Measurements from ENCODE around the gene LPCAT1. TPM values are rescaled to one million over a fixed set of nuclear protein-coding genes. Genes with fewer than 3 reads are reported as not detected.

The LPCAT1 gene
- total RNA-seq, 1 experiment from 2014 or later = 75.0 TPM

DNA sequence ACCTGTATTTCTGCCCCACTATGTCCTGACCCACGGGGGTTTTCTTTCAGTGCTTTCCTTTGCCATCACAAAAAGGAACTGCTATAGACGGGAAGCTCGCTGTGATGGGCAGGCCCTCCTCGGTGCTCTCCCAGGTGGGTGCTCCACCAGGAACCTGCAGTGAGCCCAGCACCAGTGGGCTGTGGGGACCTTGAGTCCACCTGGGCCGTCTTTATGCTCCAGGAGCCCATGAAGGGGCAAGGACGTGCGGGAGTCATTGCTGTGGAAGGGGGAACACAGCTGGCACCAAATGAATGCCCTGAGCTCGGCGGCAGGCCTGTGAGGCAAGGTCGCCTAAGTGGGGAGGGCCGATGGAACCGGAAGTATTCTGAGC is 41.8 kb downstream of the LPCAT1 start (continued):
- TF ChIP-seq YY1 (IDR thresholded peaks at IDR 0.05; ENCODE audit: extremely low read depth, insufficient replicate concordance, low read depth, low read length) (no peak), CEBPB (IDR thresholded peaks at IDR 0.05; ENCODE audit: low read depth) (no peak)

DNA sequence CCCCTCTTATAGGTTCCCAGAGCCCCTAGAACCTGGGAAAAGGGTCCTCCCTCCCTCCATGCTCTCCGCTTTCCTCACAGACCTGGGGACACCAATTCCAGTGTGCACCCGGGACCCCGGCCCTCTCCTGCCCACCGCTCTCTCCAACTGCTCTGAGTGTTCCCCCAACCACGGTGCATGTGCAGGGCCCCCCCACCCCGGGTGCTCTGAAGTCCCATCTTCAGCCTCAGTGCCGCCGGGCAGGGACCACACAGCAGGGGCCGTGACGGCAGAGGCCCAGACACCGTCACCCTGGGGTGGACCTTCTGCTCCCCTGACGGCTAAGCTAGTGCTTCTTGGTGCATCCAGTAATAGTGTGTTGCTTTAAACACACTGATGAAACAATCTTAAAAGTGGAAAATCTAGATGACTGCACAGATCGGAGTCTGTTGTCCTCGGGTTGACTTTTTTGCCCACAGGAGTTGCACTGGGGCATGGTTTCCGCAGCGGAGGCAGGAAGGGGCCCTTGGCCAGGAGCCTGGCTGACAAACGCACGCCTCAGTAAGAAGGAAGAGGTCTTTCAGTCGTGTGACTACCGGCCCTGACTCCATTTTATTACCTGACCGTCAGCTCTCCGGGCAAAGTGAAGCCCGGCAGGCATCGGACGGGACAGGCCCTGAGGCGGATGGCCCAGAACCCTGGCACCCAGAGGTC is 42.3 kb downstream of the LPCAT1 start:
- RAD21 ChIA-PET (ENCODE audit: low non-redundant PET in 1 of 2, low total read pairs in 2 of 2, uncharacterized antibody in 2 of 2, unreplicated experiment in 2 of 2) = no interaction called here
- Histone ChIP-seq H3K4me2 (ENCODE audit: low read length) (no peak overlapping the region), H3K9me3 (ENCODE audit: control insufficient read depth in 1 of 2, insufficient read depth in 1 of 2, low read depth in 1 of 2, low read length in 2 of 2) (no peaks in the 10 kb centered on the region), H3K9ac (ENCODE audit: low read length) (no peak overlapping the region), H3K27me3 (ENCODE audit: insufficient read depth, low read length) (no peaks in the 10 kb centered on the region), H4K20me1 (ENCODE audit: insufficient read depth) (no peaks in the 10 kb centered on the region), H2AFZ (ENCODE audit: low read depth, low read length, poor library complexity, severe bottlenecking) (no peak overlapping the region), H3K4me3 (replicated peaks in 1 of 2; ENCODE audit: low read depth in 1 of 2, low read length in 2 of 2) (no peak overlapping the region), H3K27ac (ENCODE audit: low read depth, low read length) (no peak overlapping the region), H3K36me3 (ENCODE audit: control insufficient read depth in 1 of 2, insufficient read depth in 2 of 2, low read length in 2 of 2) (peaks cover 10 to 17% of the 10 kb centered on the region in 2 experiments; a peak in 2 of 4 replicates), H3K79me2 (ENCODE audit: insufficient read depth, low read length) (no peaks in the 10 kb centered on the region), H3K4me1 (ENCODE audit: control insufficient read depth in 1 of 2, insufficient read depth in 2 of 2, low read length in 2 of 2) (no peaks in the 10 kb centered on the region), H3K9me2 (ENCODE audit: insufficient read depth) (no peaks in the 10 kb centered on the region)
- no peak for TF ChIP-seq POLR2AphosphoS5 (IDR thresholded peaks at IDR 0.05; ENCODE audit: low read depth, low read length)
- no peak for TF ChIP-seq CBX3 (IDR thresholded peaks at IDR 0.05; ENCODE audit: low read depth)
- TF ChIP-seq SIN3A (IDR thresholded peaks at IDR 0.05; ENCODE audit: low read depth) = no peak
- TF ChIP-seq RAD21 (IDR thresholded peaks at IDR 0.05; ENCODE audit: low read depth) = no peak
- no peak for TF ChIP-seq EGR1 (IDR thresholded peaks at IDR 0.05; ENCODE audit: low read depth)
- TF ChIP-seq, protein P1, sequence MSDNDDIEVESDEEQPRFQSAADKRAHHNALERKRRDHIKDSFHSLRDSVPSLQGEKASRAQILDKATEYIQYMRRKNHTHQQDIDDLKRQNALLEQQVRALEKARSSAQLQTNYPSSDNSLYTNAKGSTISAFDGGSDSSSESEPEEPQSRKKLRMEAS (IDR thresholded peaks at IDR 0.05) = no peak
- TF ChIP-seq, protein P2, sequence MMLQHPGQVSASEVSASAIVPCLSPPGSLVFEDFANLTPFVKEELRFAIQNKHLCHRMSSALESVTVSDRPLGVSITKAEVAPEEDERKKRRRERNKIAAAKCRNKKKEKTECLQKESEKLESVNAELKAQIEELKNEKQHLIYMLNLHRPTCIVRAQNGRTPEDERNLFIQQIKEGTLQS (IDR thresholded peaks at IDR 0.05) = no peak
- no peak for TF ChIP-seq SRF (IDR thresholded peaks at IDR 0.05; ENCODE audit: low read depth)
- no peak for TF ChIP-seq CEBPB (IDR thresholded peaks at IDR 0.05; ENCODE audit: low read depth)
- no peak for TF ChIP-seq JUND (IDR thresholded peaks at IDR 0.05)
- TF ChIP-seq, protein P3, sequence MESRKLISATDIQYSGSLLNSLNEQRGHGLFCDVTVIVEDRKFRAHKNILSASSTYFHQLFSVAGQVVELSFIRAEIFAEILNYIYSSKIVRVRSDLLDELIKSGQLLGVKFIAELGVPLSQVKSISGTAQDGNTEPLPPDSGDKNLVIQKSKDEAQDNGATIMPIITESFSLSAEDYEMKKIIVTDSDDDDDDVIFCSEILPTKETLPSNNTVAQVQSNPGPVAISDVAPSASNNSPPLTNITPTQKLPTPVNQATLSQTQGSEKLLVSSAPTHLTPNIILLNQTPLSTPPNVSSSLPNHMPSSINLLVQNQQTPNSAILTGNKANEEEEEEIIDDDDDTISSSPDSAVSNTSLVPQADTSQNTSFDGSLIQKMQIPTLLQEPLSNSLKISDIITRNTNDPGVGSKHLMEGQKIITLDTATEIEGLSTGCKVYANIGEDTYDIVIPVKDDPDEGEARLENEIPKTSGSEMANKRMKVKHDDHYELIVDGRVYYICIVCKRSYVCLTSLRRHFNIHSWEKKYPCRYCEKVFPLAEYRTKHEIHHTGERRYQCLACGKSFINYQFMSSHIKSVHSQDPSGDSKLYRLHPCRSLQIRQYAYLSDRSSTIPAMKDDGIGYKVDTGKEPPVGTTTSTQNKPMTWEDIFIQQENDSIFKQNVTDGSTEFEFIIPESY (IDR thresholded peaks at IDR 0.05; ENCODE audit: extremely low read depth, insufficient replicate concordance, low read length) = no peak
- TF ChIP-seq EZH2phosphoT487 (IDR thresholded peaks at IDR 0.05; ENCODE audit: borderline replicate concordance) = no peak
- TF ChIP-seq YY1 (IDR thresholded peaks at IDR 0.05; ENCODE audit: extremely low read depth, insufficient replicate concordance, low read depth, low read length) = no peak
- no peak for TF ChIP-seq ELF1 (IDR thresholded peaks at IDR 0.05; ENCODE audit: borderline replicate concordance, low read depth)
- TF ChIP-seq EZH2 (IDR thresholded peaks at IDR 0.05) = no peak
- TF ChIP-seq, protein P4, sequence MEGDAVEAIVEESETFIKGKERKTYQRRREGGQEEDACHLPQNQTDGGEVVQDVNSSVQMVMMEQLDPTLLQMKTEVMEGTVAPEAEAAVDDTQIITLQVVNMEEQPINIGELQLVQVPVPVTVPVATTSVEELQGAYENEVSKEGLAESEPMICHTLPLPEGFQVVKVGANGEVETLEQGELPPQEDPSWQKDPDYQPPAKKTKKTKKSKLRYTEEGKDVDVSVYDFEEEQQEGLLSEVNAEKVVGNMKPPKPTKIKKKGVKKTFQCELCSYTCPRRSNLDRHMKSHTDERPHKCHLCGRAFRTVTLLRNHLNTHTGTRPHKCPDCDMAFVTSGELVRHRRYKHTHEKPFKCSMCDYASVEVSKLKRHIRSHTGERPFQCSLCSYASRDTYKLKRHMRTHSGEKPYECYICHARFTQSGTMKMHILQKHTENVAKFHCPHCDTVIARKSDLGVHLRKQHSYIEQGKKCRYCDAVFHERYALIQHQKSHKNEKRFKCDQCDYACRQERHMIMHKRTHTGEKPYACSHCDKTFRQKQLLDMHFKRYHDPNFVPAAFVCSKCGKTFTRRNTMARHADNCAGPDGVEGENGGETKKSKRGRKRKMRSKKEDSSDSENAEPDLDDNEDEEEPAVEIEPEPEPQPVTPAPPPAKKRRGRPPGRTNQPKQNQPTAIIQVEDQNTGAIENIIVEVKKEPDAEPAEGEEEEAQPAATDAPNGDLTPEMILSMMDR (IDR thresholded peaks at IDR 0.05 in 2 of 3, conservative IDR thresholded peaks at IDR 0.05 in 1 of 3; ENCODE audit: borderline replicate concordance in 1 of 3, insufficient read depth in 1 of 3, low read depth in 2 of 3, low read length in 2 of 3) = no peak
- no peak for TF ChIP-seq ZFX (IDR thresholded peaks at IDR 0.05)
- DNase-seq (ENCODE audit: low read depth, low spot score) (no peak), ATAC-seq (no peak)
- BruUV-seq (replicated peaks) = no TSS peak
- CTCF ChIA-PET = no interaction called here
- POLR2A ChIA-PET = no interaction called here
- intact Hi-C loops (cut with micrococcal nuclease) = no loop called here

Measured in HCT116 (cell line).